ENCODE measurements around the gene ZNFX1. TPM values are rescaled to one million over a fixed set of nuclear protein-coding genes. Genes with fewer than 3 reads are reported as not detected.

Gene ZNFX1
- total and polyA plus RNA-seq, 9 of the 15 experiments (the other 6 are each of a cell fraction or from before 2014, with no cell fraction given) = 3.8 to 13.8 (median 10.3) TPM

GRCh38 chr20:49216991-49217578 lies 60.8 kb downstream of the ZNFX1 start (continued):
- TF ChIP-seq CTCF (IDR thresholded peaks at IDR 0.05 in 2 of 3, conservative IDR thresholded peaks at IDR 0.05 in 1 of 3; ENCODE audit: insufficient read depth in 2 of 3, low read depth in 1 of 3, low read length in 3 of 3) (peak; percentile 87 to 98 (median 89)), TAF9B (IDR thresholded peaks at IDR 0.05; ENCODE audit: partially characterized antibody) (no peak), ZNF592 (IDR thresholded peaks at IDR 0.05) (peak; percentile 37; the same call in 1 of the 2 replicates), L3MBTL2 (IDR thresholded peaks at IDR 0.05) (peak; percentile 31; the same call in 1 of the 2 replicates), RB1 (IDR thresholded peaks at IDR 0.05; ENCODE audit: low read depth) (peak; percentile 81; the same call in 1 of the 2 replicates), EHMT2 (IDR thresholded peaks at IDR 0.05) (peak; percentile 48; the same call in 1 of the 2 replicates), NFYB (IDR thresholded peaks at IDR 0.05; ENCODE audit: extremely low read depth, insufficient read length) (no peak), TEAD4 (IDR thresholded peaks at IDR 0.05; ENCODE audit: low read length) (peak; percentile 57), TEAD4 (CRISPR knock-in tag; IDR thresholded peaks at IDR 0.05; ENCODE audit: borderline replicate concordance) (no peak), ZNF408 (CRISPR knock-in tag; IDR thresholded peaks at IDR 0.05; ENCODE audit: low read depth) (no peak), NUFIP1 (IDR thresholded peaks at IDR 0.05; ENCODE audit: partially characterized antibody) (no peak), ZNF253 (CRISPR knock-in tag; conservative IDR thresholded peaks at IDR 0.05) (no peak), TGIF2 (CRISPR knock-in tag; IDR thresholded peaks at IDR 0.05) (no peak), RREB1 (CRISPR knock-in tag; IDR thresholded peaks at IDR 0.05) (no peak)
